WTC11 (cell line): ENCODE measurements around the gene SECISBP2. TPM values are rescaled to one million over a fixed set of nuclear protein-coding genes. Genes with fewer than 3 reads are reported as not detected.

Experiments used
- ATAC-seq: fragments of 200-7000 bp; cut with Tn5 transposase; 2 replicates; pipeline ENCODE4 v1.10.0; 2021; ENCODE audit warnings: mild to moderate bottlenecking, moderate library complexity
- CTCF ChIA-PET: fragments of 300-600 bp; sonication (Branson Sonifier 250); formaldehyde crosslinking; loops from one replicate; lab custom pipeline; 2021; ENCODE audit warnings: antibody characterized with exemption; lab: Charles Lee
- POLR2A ChIA-PET: fragments of 350-600 bp; sonication (Branson Sonifier 250); formaldehyde crosslinking; loops from one replicate; lab custom pipeline; 2021; ENCODE audit warnings: antibody characterized with exemption; lab: Charles Lee
- DNase-seq: peaks from one replicate; pipeline ENCODE4 v3.0.0; 2021; ENCODE audit warnings: low spot score
- H3K27ac Mint-ChIP-seq: 2 replicates; pipeline ENCODE4 v1.8.0; 2021; ENCODE audit warnings: mixed read lengths
- H3K27me3 Mint-ChIP-seq: 2 replicates; pipeline ENCODE4 v1.8.0; 2021; ENCODE audit warnings: low read depth, mild to moderate bottlenecking, moderate library complexity, mixed read lengths
- H3K36me3 Mint-ChIP-seq: 2 replicates; pipeline ENCODE4 v1.8.0; 2021; ENCODE audit warnings: mixed read lengths
- H3K4me1 Mint-ChIP-seq: 2 replicates; pipeline ENCODE4 v1.8.0; 2022; ENCODE audit warnings: mixed read lengths
- H3K4me3 Mint-ChIP-seq: 2 replicates; pipeline ENCODE4 v1.8.0; 2021; ENCODE audit warnings: mild to moderate bottlenecking, moderate library complexity, mixed read lengths
- H3K9me3 Mint-ChIP-seq: 2 replicates; pipeline ENCODE4 v1.8.0; 2021; ENCODE audit warnings: mixed read lengths
- CREB1 ChIP-seq: sonication (generic); formaldehyde crosslinking; IDR thresholded peaks from 2 replicates; pipeline ENCODE4 v1.8.0; 2023; ENCODE audit warnings: mild to moderate bottlenecking, missing genetic modification reagents
- FOXP1 ChIP-seq: sonication (generic); formaldehyde crosslinking; IDR thresholded peaks from 2 replicates; pipeline ENCODE4 v1.8.0; 2022; ENCODE audit warnings: missing genetic modification reagents, mild to moderate bottlenecking, moderate library complexity, borderline replicate concordance
- GABPB1 ChIP-seq: sonication (generic); formaldehyde crosslinking; IDR thresholded peaks from 2 replicates; pipeline ENCODE4 v1.8.1; 2023; ENCODE audit warnings: mild to moderate bottlenecking, missing genetic modification reagents
- GRHL2 ChIP-seq: fragments of 250-450 bp; sonication (Bioruptor Pico); IDR thresholded peaks from 2 replicates; pipeline ENCODE4 v1.8.0; 2022; ENCODE audit warnings: mild to moderate bottlenecking, moderate library complexity; ENCODE audit not compliant: insufficient replicate concordance, severe bottlenecking
- GTF2I ChIP-seq: fragments of 250-450 bp; sonication (Bioruptor Pico); conservative IDR thresholded peaks from 2 replicates; pipeline ENCODE4 v1.4.0; 2021; ENCODE audit warnings: mild to moderate bottlenecking
- NR1H2 ChIP-seq: sonication (generic); formaldehyde crosslinking; IDR thresholded peaks from 2 replicates; pipeline ENCODE4 v1.9.0; 2021; ENCODE audit warnings: mild to moderate bottlenecking, moderate library complexity, missing genetic modification reagents
- PRRX2 ChIP-seq: fragments of 250-450 bp; sonication (Bioruptor Pico); IDR thresholded peaks from 2 replicates; pipeline ENCODE4 v1.8.0; 2021; ENCODE audit warnings: mild to moderate bottlenecking
- RELA ChIP-seq: sonication (generic); formaldehyde crosslinking; IDR thresholded peaks from 2 replicates; pipeline ENCODE4 v1.8.1; 2022; ENCODE audit warnings: missing genetic modification reagents, mild to moderate bottlenecking, borderline replicate concordance
- SMAD3 ChIP-seq: sonication (generic); formaldehyde crosslinking; IDR thresholded peaks from 2 replicates; pipeline ENCODE4 v1.8.0; 2022; ENCODE audit warnings: missing genetic modification reagents, mild to moderate bottlenecking, borderline replicate concordance
- SMAD4 ChIP-seq: sonication (generic); formaldehyde crosslinking; IDR thresholded peaks from 2 replicates; pipeline ENCODE4 v1.8.0; 2022; ENCODE audit warnings: mild to moderate bottlenecking, missing genetic modification reagents
- TEAD4 ChIP-seq: sonication (generic); formaldehyde crosslinking; IDR thresholded peaks from 2 replicates; pipeline ENCODE4 v1.8.0; 2022; ENCODE audit warnings: mild to moderate bottlenecking, missing genetic modification reagents
- ZNF138 ChIP-seq: sonication (generic); formaldehyde crosslinking; conservative IDR thresholded peaks from 2 replicates; pipeline ENCODE4 v1.8.1; 2022; ENCODE audit warnings: mild to moderate bottlenecking, moderate library complexity, missing genetic modification reagents
- ZNF671 ChIP-seq: fragments of 250-450 bp; sonication (Bioruptor Pico); IDR thresholded peaks from 2 replicates; pipeline ENCODE4 v1.8.0; 2021; ENCODE audit warnings: mild to moderate bottlenecking
- total RNA-seq: library from RNA; stranded (reverse); gene quantifications from 3 replicates; pipeline ENCODE4 v1.2.3, GENCODE V29; 2021
- TF ChIP-seq, protein P1 (sequence below): sonication (generic); formaldehyde crosslinking; IDR thresholded peaks from 2 replicates; pipeline ENCODE4 v1.8.1; 2022; ENCODE audit warnings: mild to moderate bottlenecking, missing genetic modification reagents, moderate library complexity, borderline replicate concordance
- TF ChIP-seq, protein P2 (sequence below): sonication (generic); formaldehyde crosslinking; IDR thresholded peaks from 2 replicates; pipeline ENCODE4 v1.8.1; 2022; ENCODE audit warnings: mild to moderate bottlenecking, moderate library complexity, missing genetic modification reagents
- TF ChIP-seq, protein P3 (sequence below): sonication (generic); formaldehyde crosslinking; IDR thresholded peaks from 2 replicates; pipeline ENCODE4 v1.8.0; 2022; ENCODE audit warnings: mild to moderate bottlenecking, missing genetic modification reagents
- TF ChIP-seq, protein P4 (sequence below): sonication (generic); formaldehyde crosslinking; conservative IDR thresholded peaks from 2 replicates; pipeline ENCODE4 v1.8.1; 2023; ENCODE audit warnings: mild to moderate bottlenecking, low read depth, missing genetic modification reagents, moderate library complexity
- TF ChIP-seq, protein P5 (sequence below): sonication (generic); formaldehyde crosslinking; IDR thresholded peaks from 2 replicates; pipeline ENCODE4 v1.8.1; 2023; ENCODE audit warnings: mild to moderate bottlenecking, missing genetic modification reagents
- TF ChIP-seq, protein P6 (sequence below): fragments of 250-450 bp; sonication (Bioruptor Pico); IDR thresholded peaks from 2 replicates; pipeline ENCODE4 v1.9.0; 2021; ENCODE audit warnings: mild to moderate bottlenecking
- TF ChIP-seq, protein P7 (sequence below): sonication (generic); formaldehyde crosslinking; IDR thresholded peaks from 2 replicates; pipeline ENCODE4 v1.8.1; 2023; ENCODE audit warnings: mild to moderate bottlenecking, moderate library complexity, missing genetic modification reagents

The SECISBP2 gene
- total RNA-seq, 1 experiment from 2014 or later: 66.2 TPM

DNA sequence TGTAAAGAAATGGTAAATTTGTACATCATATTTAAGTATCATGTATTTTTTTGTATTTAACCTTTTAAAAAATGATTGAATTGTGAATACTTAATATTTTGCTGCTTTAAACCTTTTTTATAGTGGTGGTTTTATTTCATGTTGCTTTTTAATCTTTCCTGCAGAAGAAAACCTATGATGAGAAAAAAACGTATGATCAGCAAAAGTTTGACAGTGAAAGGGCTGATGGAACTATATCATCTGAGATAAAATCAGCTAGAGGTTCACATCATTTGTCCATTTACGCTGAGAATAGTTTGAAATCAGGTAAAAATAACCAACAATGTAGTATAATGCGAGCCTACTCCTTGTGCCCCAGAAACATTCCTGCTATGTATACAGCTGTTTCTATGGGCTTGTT lies 7.4 kb downstream of the SECISBP2 start:
- Mint-ChIP-seq H3K27ac (no peak overlapping the region), H3K9me3 (no peaks in the 10 kb centered on the region), H3K27me3 (no peaks in the 10 kb centered on the region), H3K4me1 (no peaks in the 10 kb centered on the region), H3K4me3 (no peak overlapping the region), H3K36me3 (peaks cover 48% of the 10 kb centered on the region)
- DNase-seq (no peak), ATAC-seq (no peak)
- TF ChIP-seq, protein P1, sequence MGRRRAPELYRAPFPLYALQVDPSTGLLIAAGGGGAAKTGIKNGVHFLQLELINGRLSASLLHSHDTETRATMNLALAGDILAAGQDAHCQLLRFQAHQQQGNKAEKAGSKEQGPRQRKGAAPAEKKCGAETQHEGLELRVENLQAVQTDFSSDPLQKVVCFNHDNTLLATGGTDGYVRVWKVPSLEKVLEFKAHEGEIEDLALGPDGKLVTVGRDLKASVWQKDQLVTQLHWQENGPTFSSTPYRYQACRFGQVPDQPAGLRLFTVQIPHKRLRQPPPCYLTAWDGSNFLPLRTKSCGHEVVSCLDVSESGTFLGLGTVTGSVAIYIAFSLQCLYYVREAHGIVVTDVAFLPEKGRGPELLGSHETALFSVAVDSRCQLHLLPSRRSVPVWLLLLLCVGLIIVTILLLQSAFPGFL: no peak
- TF ChIP-seq TEAD4 (CRISPR knock-in tag) (no peak), GRHL2 (CRISPR knock-in tag) (no peak), ZNF138 (CRISPR knock-in tag) (no peak), SMAD4 (CRISPR knock-in tag) (no peak), ZNF671 (CRISPR knock-in tag) (no peak), PRRX2 (no peak), RELA (no peak), NR1H2 (no peak), GABPB1 (CRISPR knock-in tag) (no peak), CREB1 (CRISPR knock-in tag) (no peak), FOXP1 (CRISPR knock-in tag) (no peak), GTF2I (CRISPR knock-in tag) (no peak), SMAD3 (CRISPR knock-in tag) (no peak)
- TF ChIP-seq, protein P2, sequence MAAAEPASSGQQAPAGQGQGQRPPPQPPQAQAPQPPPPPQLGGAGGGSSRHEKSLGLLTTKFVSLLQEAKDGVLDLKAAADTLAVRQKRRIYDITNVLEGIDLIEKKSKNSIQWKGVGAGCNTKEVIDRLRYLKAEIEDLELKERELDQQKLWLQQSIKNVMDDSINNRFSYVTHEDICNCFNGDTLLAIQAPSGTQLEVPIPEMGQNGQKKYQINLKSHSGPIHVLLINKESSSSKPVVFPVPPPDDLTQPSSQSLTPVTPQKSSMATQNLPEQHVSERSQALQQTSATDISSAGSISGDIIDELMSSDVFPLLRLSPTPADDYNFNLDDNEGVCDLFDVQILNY: no peak
- TF ChIP-seq, protein P3, sequence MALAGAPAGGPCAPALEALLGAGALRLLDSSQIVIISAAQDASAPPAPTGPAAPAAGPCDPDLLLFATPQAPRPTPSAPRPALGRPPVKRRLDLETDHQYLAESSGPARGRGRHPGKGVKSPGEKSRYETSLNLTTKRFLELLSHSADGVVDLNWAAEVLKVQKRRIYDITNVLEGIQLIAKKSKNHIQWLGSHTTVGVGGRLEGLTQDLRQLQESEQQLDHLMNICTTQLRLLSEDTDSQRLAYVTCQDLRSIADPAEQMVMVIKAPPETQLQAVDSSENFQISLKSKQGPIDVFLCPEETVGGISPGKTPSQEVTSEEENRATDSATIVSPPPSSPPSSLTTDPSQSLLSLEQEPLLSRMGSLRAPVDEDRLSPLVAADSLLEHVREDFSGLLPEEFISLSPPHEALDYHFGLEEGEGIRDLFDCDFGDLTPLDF (CRISPR knock-in tag): no peak
- TF ChIP-seq, protein P4, sequence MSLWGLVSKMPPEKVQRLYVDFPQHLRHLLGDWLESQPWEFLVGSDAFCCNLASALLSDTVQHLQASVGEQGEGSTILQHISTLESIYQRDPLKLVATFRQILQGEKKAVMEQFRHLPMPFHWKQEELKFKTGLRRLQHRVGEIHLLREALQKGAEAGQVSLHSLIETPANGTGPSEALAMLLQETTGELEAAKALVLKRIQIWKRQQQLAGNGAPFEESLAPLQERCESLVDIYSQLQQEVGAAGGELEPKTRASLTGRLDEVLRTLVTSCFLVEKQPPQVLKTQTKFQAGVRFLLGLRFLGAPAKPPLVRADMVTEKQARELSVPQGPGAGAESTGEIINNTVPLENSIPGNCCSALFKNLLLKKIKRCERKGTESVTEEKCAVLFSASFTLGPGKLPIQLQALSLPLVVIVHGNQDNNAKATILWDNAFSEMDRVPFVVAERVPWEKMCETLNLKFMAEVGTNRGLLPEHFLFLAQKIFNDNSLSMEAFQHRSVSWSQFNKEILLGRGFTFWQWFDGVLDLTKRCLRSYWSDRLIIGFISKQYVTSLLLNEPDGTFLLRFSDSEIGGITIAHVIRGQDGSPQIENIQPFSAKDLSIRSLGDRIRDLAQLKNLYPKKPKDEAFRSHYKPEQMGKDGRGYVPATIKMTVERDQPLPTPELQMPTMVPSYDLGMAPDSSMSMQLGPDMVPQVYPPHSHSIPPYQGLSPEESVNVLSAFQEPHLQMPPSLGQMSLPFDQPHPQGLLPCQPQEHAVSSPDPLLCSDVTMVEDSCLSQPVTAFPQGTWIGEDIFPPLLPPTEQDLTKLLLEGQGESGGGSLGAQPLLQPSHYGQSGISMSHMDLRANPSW (CRISPR knock-in tag): no peak
- TF ChIP-seq, protein P5, sequence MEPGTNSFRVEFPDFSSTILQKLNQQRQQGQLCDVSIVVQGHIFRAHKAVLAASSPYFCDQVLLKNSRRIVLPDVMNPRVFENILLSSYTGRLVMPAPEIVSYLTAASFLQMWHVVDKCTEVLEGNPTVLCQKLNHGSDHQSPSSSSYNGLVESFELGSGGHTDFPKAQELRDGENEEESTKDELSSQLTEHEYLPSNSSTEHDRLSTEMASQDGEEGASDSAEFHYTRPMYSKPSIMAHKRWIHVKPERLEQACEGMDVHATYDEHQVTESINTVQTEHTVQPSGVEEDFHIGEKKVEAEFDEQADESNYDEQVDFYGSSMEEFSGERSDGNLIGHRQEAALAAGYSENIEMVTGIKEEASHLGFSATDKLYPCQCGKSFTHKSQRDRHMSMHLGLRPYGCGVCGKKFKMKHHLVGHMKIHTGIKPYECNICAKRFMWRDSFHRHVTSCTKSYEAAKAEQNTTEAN (CRISPR knock-in tag): no peak
- TF ChIP-seq, protein P6, sequence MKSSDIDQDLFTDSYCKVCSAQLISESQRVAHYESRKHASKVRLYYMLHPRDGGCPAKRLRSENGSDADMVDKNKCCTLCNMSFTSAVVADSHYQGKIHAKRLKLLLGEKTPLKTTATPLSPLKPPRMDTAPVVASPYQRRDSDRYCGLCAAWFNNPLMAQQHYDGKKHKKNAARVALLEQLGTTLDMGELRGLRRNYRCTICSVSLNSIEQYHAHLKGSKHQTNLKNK: no peak
- TF ChIP-seq, protein P7, sequence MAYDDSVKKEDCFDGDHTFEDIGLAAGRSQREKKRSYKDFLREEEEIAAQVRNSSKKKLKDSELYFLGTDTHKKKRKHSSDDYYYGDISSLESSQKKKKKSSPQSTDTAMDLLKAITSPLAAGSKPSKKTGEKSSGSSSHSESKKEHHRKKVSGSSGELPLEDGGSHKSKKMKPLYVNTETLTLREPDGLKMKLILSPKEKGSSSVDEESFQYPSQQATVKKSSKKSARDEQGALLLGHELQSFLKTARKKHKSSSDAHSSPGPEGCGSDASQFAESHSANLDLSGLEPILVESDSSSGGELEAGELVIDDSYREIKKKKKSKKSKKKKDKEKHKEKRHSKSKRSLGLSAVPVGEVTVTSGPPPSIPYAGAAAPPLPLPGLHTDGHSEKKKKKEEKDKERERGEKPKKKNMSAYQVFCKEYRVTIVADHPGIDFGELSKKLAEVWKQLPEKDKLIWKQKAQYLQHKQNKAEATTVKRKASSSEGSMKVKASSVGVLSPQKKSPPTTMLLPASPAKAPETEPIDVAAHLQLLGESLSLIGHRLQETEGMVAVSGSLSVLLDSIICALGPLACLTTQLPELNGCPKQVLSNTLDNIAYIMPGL (CRISPR knock-in tag): no peak
- CTCF ChIA-PET: no interaction called here
- POLR2A ChIA-PET: no interaction called here
